HEK293 (cell line): ENCODE data around the gene SLMAP.

Source experiments
- CTCF ChIA-PET: fragments of 350-600 bp; formaldehyde crosslinking; extraction: SDS; loops from one replicate; lab custom pipeline; 2021; ENCODE audit warnings: antibody characterized with exemption; lab: Yijun Ruan, JAX
- POLR2A ChIA-PET: fragments of 300-600 bp; formaldehyde crosslinking; extraction: SDS; loops from one replicate; lab custom pipeline; 2020; ENCODE audit warnings: antibody characterized with exemption, inconsistent platforms; lab: Yijun Ruan, JAX
- H3K27ac ChIP-seq: fragments of 200-500 bp; sonication (Bioruptor generic); 2 replicates; pipeline ENCODE4 v1.5.1; 2014; ENCODE audit warnings: low read depth, low read length, control low read depth, inconsistent platforms; ENCODE audit errors: extremely low read depth
- H3K36me3 ChIP-seq, 2 experiments: fragments of 200-500 bp in 1 of 2; sonication (Bioruptor generic) in 1 of 2; 1 replicate in 1 of 2; 2 replicates in 1 of 2; pipeline ENCODE4 v1.5.1; 2014 to 2017; ENCODE audit warnings: inconsistent platforms in 2 of 2, low read length in 2 of 2; ENCODE audit not compliant: control insufficient read depth in 2 of 2, insufficient read depth in 1 of 2
- H3K4me1 ChIP-seq: fragments of 200-500 bp; sonication (Bioruptor generic); 2 replicates; pipeline ENCODE4 v1.5.1; 2014; ENCODE audit warnings: mild to moderate bottlenecking, low read length, inconsistent platforms; ENCODE audit not compliant: control insufficient read depth, insufficient read depth
- H3K4me3 ChIP-seq: 2 replicates; pipeline ENCODE4 v1.5.1; 2011; ENCODE audit warnings: low read depth, mild to moderate bottlenecking, control low read depth, low read length, moderate library complexity
- H3K9me3 ChIP-seq: fragments of 200-500 bp; sonication (Bioruptor generic); 2 replicates; pipeline ENCODE4 v1.5.1; 2014; ENCODE audit warnings: low read depth, low read length, inconsistent platforms; ENCODE audit not compliant: control insufficient read depth, insufficient read depth
- HOXD13 ChIP-seq: sonication (generic); formaldehyde crosslinking; IDR thresholded peaks from 2 replicates; pipeline ENCODE4 v1.8.0; 2022; ENCODE audit warnings: missing genetic modification reagents, borderline replicate concordance
- KLF1 ChIP-seq: fragments of 450-650 bp; formaldehyde crosslinking; IDR thresholded peaks from 2 replicates; pipeline ENCODE4 v1.5.1; 2016; ENCODE audit warnings: missing biosample characterization, missing genetic modification characterization
- OVOL3 ChIP-seq: fragments of 450-650 bp; formaldehyde crosslinking; IDR thresholded peaks from 2 replicates; pipeline ENCODE4 v1.5.1; 2016; ENCODE audit warnings: missing biosample characterization, missing genetic modification characterization
- SCRT1 ChIP-seq: fragments of 450-650 bp; formaldehyde crosslinking; IDR thresholded peaks from 2 replicates; pipeline ENCODE4 v1.5.1; 2016; ENCODE audit warnings: missing biosample characterization, missing genetic modification characterization, borderline replicate concordance
- ZBTB20 ChIP-seq: fragments of 450-650 bp; formaldehyde crosslinking; IDR thresholded peaks from 2 replicates; pipeline ENCODE4 v1.5.1; 2016; ENCODE audit warnings: missing biosample characterization, missing genetic modification characterization
- ZNF138 ChIP-seq: fragments of 450-650 bp; formaldehyde crosslinking; IDR thresholded peaks from 2 replicates; pipeline ENCODE4 v1.5.1; 2016; ENCODE audit warnings: missing biosample characterization, missing genetic modification characterization, borderline replicate concordance
- ZNF148 ChIP-seq: fragments of 450-650 bp; formaldehyde crosslinking; IDR thresholded peaks from 2 replicates; pipeline ENCODE4 v1.5.0; 2017; ENCODE audit warnings: missing biosample characterization, missing genetic modification characterization, borderline replicate concordance
- ZNF155 ChIP-seq: fragments of 450-650 bp; formaldehyde crosslinking; IDR thresholded peaks from 2 replicates; pipeline ENCODE4 v1.5.1; 2016; ENCODE audit warnings: missing biosample characterization, missing genetic modification characterization
- ZNF324 ChIP-seq: fragments of 450-650 bp; formaldehyde crosslinking; IDR thresholded peaks from 2 replicates; pipeline ENCODE4 v1.5.1; 2016; ENCODE audit warnings: missing biosample characterization, missing genetic modification characterization
- ZNF335 ChIP-seq: fragments of 450-650 bp; formaldehyde crosslinking; conservative IDR thresholded peaks from 2 replicates; pipeline ENCODE4 v1.5.1; 2016; ENCODE audit warnings: missing biosample characterization, missing genetic modification characterization
- ZNF391 ChIP-seq: fragments of 450-650 bp; formaldehyde crosslinking; IDR thresholded peaks from 2 replicates; pipeline ENCODE4 v1.5.1; 2016; ENCODE audit warnings: low read depth, missing biosample characterization, missing genetic modification characterization, borderline replicate concordance
- ZNF394 ChIP-seq: fragments of 450-650 bp; formaldehyde crosslinking; IDR thresholded peaks from 2 replicates; pipeline ENCODE4 v1.5.1; 2016; ENCODE audit warnings: missing biosample characterization, missing genetic modification characterization, mild to moderate bottlenecking, moderate library complexity, borderline replicate concordance
- ZNF423 ChIP-seq: fragments of 450-650 bp; formaldehyde crosslinking; IDR thresholded peaks from 2 replicates; pipeline ENCODE4 v1.5.1; 2016; ENCODE audit warnings: missing biosample characterization, missing genetic modification characterization
- ZNF449 ChIP-seq: fragments of 450-650 bp; formaldehyde crosslinking; IDR thresholded peaks from 2 replicates; pipeline ENCODE4 v1.5.1; 2017; ENCODE audit warnings: missing biosample characterization, mild to moderate bottlenecking, missing genetic modification characterization, moderate library complexity
- ZNF544 ChIP-seq: fragments of 450-650 bp; formaldehyde crosslinking; IDR thresholded peaks from 2 replicates; pipeline ENCODE4 v1.5.0; 2017; ENCODE audit warnings: missing biosample characterization, missing genetic modification characterization
- ZNF626 ChIP-seq: fragments of 450-650 bp; sonication (Bioruptor Pico); formaldehyde crosslinking; IDR thresholded peaks from 2 replicates; pipeline ENCODE4 v1.5.1; 2018; ENCODE audit warnings: missing biosample characterization, missing genetic modification characterization, inconsistent platforms
- ZNF639 ChIP-seq: fragments of 450-650 bp; formaldehyde crosslinking; IDR thresholded peaks from 2 replicates; pipeline ENCODE4 v1.5.1; 2016; ENCODE audit warnings: missing biosample characterization, missing genetic modification characterization
- ZNF645 ChIP-seq: fragments of 450-650 bp; formaldehyde crosslinking; IDR thresholded peaks from 2 replicates; pipeline ENCODE4; 2016; ENCODE audit warnings: missing biosample characterization, missing genetic modification characterization
- ZNF791 ChIP-seq: fragments of 450-650 bp; formaldehyde crosslinking; IDR thresholded peaks from 2 replicates; pipeline ENCODE4 v1.5.1; 2016; ENCODE audit warnings: missing biosample characterization, missing genetic modification characterization

SLMAP gene

GRCh38 chr3:57803647-57804081, 47.6 kb downstream of the SLMAP start (continued):
- TF ChIP-seq OVOL3 (tag by site-specific recombination) (no peak), ZNF324 (tag by site-specific recombination) (0 out of 2 replicates have a peak, but pooled peaks have one; percentile 51), ZNF155 (tag by site-specific recombination) (no peak), ZNF639 (peak; percentile 71; the same call in 1 of the 2 replicates), HOXD13 (CRISPR knock-in tag) (no peak), ZNF791 (no peak), ZNF394 (peak; percentile 53; the same call in 1 of the 2 replicates), KLF1 (tag by site-specific recombination) (peak; percentile 63), ZNF391 (tag by site-specific recombination) (no peak), ZNF449 (tag by site-specific recombination) (no peak), ZNF544 (tag by site-specific recombination) (no peak), ZNF335 (tag by site-specific recombination) (no peak), ZNF423 (tag by site-specific recombination) (no peak)

- POLR2A ChIA-PET, result interaction anchor here (0.7 kb wide), 2 partner anchors 11 to 50 kb away, joined by 3 to 4 read pairs; no protein-coding TSS in a partner anchor
- Histone ChIP-seq H3K36me3 (no peaks in the 10 kb centered on the region), H3K27ac (no peak overlapping the region), H3K4me1 (no peaks in the 10 kb centered on the region; the same call in 1 of the 2 replicates), H3K9me3 (no peaks in the 10 kb centered on the region), H3K4me3 (no peak overlapping the region)
- CTCF ChIA-PET, result interaction anchor here (0.6 to 0.7 kb wide), 2 partner anchors 160 to 190 kb away, joined by 4 read pairs; no protein-coding TSS in a partner anchor
- TF ChIP-seq ZBTB20 (tag by site-specific recombination) (0 out of 2 replicates have a peak, but pooled peaks have one; percentile 28), ZNF645 (no peak), ZNF148 (no peak), ZNF138 (tag by site-specific recombination) (no peak), ZNF626 (no peak), SCRT1 (tag by site-specific recombination) (no peak), ZNF324 (tag by site-specific recombination) (no peak)
These were observed 49.2 kb downstream of the SLMAP start for GRCh38 chr3:57805266-57805665.
